NCI-H82 (cell line): ENCODE data around the gene FAM237B.

ENCODE experiments used
- DNase-seq: peaks from one replicate; lab custom pipeline; 2025; lab: John Stamatoyannopoulos, UW

Gene FAM237B

DNA sequence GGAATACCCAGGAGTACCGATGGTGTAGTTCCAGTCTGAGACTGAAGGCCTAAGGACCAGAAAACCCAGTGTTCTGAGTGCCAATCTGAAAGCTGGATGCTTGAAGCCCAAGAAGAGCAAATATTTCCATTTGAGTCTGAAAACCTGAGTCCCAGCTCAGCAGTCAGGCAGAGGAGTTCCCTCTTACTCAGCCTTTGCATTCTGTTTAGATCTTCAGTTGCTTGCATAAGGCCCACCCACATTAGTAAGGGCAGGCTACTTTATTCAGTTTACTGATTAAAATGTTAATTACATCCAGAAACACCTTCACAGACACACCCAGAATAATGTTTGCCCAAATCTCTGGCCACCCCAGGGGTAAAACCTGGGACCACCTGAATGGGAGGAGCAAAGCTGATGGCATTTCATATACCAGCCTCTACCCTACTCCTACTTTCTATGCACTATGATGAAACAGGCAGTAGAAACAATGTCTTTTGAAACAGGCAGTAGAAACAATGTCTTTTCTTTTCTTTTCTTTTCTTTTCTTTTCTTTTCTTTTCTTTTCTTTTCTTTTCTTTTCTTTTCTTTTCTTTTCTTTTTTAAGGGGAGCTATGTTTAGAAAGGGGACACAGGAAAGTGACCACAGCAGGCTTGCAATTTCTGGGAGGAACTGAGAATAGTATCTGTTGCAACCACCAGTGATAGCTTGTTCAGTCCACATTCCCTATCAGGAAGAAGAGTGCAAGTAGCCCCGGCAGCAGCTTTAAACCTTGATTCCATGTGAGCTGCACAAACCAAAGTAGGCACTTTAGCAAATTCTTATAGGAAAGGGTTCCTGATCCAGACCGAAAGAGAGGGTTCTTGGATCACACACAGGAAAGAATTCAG, 30.6 kb downstream of the FAM237B start:
- no peak for DNase-seq

DNA sequence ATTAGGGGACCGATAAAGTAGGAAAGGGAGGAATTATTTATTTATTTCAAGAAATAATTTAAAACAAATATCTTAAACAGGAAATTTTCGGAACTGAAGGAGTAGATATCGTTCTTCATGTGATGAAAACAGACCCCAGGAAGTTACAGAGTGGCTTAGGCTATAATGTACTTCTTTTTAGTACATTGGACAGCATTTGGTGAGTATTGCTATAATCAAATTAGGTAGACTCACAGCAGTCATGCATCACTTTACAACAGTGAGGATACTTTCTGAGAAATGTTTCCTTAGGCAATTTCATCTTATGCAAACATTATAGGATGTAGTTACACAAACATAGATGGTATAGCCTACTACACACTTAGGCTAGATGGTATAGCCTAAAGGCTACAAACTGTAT, 33.0 kb downstream of the FAM237B start:
- DNase-seq = no peak

DNA sequence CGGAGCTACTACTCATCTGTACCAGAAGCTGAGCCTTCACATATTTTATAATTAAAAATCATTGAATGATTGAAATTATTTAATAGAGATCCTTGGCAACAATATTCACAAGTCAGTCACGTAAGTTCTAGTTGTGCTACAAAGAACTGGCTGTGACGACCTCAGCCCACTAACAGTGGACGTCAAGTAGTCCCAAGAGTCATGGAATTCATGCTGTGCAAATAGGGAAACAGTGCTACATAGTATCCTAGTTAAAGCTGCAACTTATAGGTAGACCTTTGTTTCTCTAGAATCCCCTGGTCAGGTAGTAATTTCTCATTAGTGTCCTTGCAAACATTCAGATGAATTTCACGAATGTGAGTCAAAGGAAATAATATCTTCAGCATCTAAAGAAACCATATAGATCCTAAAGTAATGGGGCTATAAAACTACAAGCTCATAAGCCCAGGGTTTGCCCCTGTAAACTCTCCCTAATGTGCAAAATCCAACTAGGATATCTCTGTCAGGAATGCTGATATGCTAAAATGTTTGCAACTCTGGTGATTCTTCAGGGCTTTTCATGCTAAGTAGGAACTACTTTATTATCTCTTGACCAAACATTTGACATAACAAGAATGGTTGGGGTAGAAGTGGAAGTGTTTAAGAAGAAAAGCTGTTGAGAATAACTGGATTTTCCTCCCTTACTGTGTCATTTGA, 44.9 kb downstream of the FAM237B start:
- DNase-seq = no peak

DNA sequence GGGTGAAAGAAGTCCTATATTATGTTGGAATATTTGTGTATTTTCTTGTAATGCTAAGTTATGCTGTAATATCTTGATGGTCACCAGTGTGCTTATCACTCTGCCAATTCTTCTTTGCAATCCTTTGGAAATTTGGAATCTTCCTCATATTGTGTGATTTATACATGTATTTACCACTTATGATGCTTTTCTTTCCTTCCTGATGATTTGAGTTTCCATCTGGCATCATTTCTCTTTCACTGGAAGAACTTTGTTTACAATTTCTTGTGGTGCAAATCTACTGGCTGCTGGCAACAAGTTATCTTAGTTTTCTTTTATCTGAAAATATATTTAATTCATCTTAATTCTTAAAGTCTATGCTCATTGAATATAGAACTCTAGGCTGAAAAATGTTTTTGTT, 46.9 kb downstream of the FAM237B start:
- no peak for DNase-seq

DNA sequence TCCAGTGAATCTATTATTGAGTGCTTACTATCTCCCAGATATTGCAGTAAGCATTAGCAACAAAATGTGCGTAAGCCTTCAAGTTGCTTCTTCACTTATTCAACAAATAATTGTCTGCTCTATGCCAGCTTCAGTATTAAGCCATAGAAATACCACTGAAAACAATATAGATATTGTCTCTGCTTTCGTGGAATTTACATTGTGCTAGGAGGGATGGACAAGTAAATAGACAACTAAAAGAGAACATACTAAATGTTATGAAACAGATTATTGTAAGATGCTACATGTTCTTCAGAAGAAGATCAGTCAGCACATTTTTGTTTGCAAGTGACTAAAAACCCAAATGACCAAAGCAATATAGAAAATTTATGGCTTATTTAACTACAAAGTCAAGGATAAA, 48.9 kb downstream of the FAM237B start:
- no peak for DNase-seq

DNA sequence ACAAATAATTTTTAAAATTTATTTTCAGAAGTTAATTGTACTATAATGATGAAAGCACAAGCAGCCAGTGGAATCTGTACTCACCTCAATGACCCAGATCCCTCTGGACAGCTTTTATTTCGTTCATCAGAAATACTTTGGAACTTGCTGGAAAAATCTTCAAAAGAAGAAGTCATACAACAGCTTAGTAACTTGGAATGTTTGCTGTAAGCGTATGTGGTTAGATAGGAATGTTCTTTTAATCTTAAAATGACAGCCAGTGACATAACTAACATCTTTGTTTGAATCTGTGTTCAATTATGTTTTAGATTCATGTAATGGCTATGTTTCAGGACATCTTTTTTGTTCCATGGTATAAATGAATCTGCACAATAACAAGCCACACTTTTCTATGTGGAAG, 49.4 kb downstream of the FAM237B start:
- DNase-seq = no peak

DNA sequence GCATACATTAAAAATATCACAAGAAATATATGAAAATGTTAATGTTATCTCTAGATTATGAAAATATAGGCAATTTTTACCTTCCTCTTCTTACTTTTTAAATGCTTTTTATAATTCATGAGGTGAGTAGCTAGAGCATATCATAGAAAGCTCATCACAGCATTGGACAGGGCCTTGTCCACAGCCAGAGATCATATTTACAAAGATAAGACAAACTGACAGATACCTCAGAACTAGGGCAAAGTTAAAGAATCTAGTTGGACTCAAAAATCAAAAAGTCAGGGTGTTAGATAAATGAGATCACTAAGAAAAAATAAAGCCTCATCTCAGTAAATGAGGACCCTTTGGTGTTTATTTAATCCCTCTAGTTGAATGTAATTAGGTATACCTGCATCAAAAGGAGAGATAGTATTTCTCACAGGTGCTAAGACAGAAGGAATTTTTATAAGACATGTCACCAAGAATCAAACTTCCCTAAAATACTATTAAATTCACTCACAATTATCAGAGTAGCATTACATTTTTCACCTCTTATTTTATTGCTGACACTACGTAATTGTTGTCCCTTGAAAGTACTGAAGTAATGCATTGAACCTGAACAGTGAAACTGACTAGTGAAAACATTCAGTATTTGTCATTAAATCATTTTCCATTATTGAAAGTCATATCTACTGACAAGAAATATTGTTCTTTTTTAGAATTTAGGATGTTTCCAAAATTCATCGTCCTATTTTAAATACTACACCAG, 50.5 kb downstream of the FAM237B start:
- no peak for DNase-seq

DNA sequence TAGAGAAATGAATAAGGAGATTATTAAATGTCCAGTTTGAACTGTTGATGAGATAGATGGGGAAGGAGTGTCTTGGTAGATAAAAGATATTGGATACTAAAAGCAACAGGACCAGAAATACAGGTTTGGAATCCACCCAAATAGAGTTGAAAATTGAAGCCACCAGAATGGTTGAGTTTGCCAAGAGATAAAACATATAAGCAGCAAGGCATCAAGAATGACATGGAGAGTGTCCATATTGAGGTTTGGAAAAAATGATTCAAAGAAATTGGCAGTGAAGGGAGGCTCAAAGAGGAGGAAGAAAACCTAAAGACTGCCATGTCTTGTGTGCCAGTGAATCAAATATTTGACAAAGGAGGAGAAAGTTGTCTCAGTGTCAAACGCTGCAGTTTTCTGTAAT, 51.9 kb downstream of the FAM237B start:
- no peak for DNase-seq

DNA sequence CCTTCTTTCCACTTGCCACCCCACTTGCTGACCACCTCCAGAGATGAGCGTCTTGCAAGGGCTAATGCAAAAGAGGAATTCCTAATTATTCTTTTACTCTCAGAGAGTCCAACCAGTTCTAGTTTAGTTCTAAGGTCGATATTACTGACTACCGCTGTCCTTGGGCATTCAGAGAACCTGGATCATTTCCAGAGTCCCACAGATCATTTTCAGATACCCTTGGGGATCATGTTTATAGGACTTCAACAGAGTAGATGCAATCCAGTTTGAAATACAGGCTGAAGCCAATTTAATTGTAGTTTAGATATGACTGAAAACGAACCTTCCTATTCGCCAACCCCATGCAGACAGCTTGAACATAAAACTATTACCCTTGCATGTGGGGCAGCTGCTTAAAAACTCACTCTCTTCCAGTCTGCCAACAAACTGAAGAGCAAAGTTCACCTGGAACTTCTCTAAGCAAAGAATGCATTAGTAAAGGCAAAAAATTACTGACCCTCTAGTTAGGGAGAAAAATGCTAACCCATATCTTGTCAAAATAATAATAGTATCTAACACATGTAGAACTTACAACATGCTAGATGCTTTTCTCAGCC, 53.7 kb downstream of the FAM237B start:
- DNase-seq = no peak

DNA sequence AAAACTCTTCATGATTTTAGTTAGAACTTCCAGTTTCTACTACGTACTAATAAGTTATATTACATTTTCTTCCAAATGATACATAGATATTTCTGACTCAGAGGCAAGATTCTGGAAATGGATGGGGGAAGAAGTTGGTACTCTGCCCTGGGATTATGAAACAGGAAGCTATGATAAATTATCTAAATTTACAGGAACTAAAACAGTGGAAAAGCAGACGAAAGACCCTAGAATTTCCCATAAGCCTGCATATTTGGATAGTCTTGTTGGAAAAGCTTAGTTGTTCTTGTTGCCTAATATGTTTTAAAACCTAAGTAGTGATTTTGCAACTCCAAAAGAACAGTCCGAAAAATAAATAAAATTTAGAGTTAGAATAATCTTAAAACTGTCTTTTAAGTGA, 54.3 kb downstream of the FAM237B start:
- no peak for DNase-seq
